Measurements from ENCODE around the gene CCDC39. TPM values are rescaled to one million over a fixed set of nuclear protein-coding genes. Genes with fewer than 3 reads are reported as not detected.

The CCDC39 gene
- polyA plus RNA-seq, 3 donors: not detected

- no peak overlapping the region for H2AFZ ChIP-seq (ENCODE audit: insufficient read depth, low read depth, low read length, poor library complexity, severe bottlenecking)
- intact Hi-C loops (cut with micrococcal nuclease): no loop called here
- H3K27me3 ChIP-seq (ENCODE audit: control insufficient read depth in 2 of 2, insufficient read depth in 2 of 2, low read length in 2 of 2): peaks cover 0 to 1% of the 10 kb centered on the region in 2 donors
- H3K4me3 ChIP-seq (replicated peaks in 1 of 3; ENCODE audit: low read depth in 2 of 3, low read length in 3 of 3): no peak overlapping the region
- no CpG with 5 or more reads among the region's 2 CpGs for WGBS (ENCODE audit: insufficient coverage)
- Mint-ChIP-seq H3K36me3 (peaks cover 30 to 39% of the 10 kb centered on the region in 2 donors), H3K27me3 (ENCODE audit: low read depth in 3 of 3) (peaks cover 0 to 3% (median 0%) of the 10 kb centered on the region in 3 donors), H3K4me3 (no peak overlapping the region), H3K4me1 (no peaks in the 10 kb centered on the region), H3K9me3 (peaks cover 3 to 14% (median 5%) of the 10 kb centered on the region in 7 donors), H3K27ac (no peak overlapping the region)
- TF ChIP-seq, protein P1, sequence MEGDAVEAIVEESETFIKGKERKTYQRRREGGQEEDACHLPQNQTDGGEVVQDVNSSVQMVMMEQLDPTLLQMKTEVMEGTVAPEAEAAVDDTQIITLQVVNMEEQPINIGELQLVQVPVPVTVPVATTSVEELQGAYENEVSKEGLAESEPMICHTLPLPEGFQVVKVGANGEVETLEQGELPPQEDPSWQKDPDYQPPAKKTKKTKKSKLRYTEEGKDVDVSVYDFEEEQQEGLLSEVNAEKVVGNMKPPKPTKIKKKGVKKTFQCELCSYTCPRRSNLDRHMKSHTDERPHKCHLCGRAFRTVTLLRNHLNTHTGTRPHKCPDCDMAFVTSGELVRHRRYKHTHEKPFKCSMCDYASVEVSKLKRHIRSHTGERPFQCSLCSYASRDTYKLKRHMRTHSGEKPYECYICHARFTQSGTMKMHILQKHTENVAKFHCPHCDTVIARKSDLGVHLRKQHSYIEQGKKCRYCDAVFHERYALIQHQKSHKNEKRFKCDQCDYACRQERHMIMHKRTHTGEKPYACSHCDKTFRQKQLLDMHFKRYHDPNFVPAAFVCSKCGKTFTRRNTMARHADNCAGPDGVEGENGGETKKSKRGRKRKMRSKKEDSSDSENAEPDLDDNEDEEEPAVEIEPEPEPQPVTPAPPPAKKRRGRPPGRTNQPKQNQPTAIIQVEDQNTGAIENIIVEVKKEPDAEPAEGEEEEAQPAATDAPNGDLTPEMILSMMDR (IDR thresholded peaks at IDR 0.05): no peak
- peaks cover 0 to 13% of the 10 kb centered on the region in 2 donors for H3K36me3 ChIP-seq (replicated peaks in 1 of 2; ENCODE audit: control insufficient read depth in 1 of 2, insufficient read depth in 2 of 2, low read length in 2 of 2)
- no peaks in the 10 kb centered on the region for H3K4me1 ChIP-seq (ENCODE audit: control insufficient read depth in 1 of 2, insufficient read depth in 2 of 2, low read length in 2 of 2)
- H4K20me1 ChIP-seq (ENCODE audit: insufficient read depth, low read length): no peaks in the 10 kb centered on the region
- no peak overlapping the region for H3K4me2 ChIP-seq (replicated peaks; ENCODE audit: extremely low read depth, low read length, poor library complexity, severe bottlenecking)
- H3K9ac ChIP-seq (ENCODE audit: insufficient read depth, low read length, poor library complexity, severe bottlenecking): no peak overlapping the region
- no peaks in the 10 kb centered on the region for H3K79me2 ChIP-seq (ENCODE audit: insufficient read depth, low read length)
- DNase-seq: no peak
- H3K27ac ChIP-seq (ENCODE audit: low read depth in 1 of 2, low read length in 2 of 2): no peak overlapping the region
- H3K9me3 ChIP-seq (replicated peaks in 1 of 2; ENCODE audit: control insufficient read depth in 1 of 2, insufficient read depth in 1 of 2, low read length in 2 of 2): no peaks in the 10 kb centered on the region
Observed at GRCh38 chr3:180626844-180627243, 52.4 kb downstream of the CCDC39 start.

- H3K4me2 ChIP-seq (replicated peaks; ENCODE audit: extremely low read depth, low read length, poor library complexity, severe bottlenecking): no peak overlapping the region
- H3K79me2 ChIP-seq (ENCODE audit: insufficient read depth, low read length): no peaks in the 10 kb centered on the region
- H3K36me3 ChIP-seq (replicated peaks in 1 of 2; ENCODE audit: control insufficient read depth in 1 of 2, insufficient read depth in 2 of 2, low read length in 2 of 2): peaks cover 0 to 13% of the 10 kb centered on the region in 2 donors
- Mint-ChIP-seq H3K27ac (no peak overlapping the region), H3K4me1 (no peaks in the 10 kb centered on the region), H3K4me3 (no peak overlapping the region), H3K9me3 (peaks cover 3 to 14% (median 5%) of the 10 kb centered on the region in 7 donors), H3K36me3 (peaks cover 30 to 39% of the 10 kb centered on the region in 2 donors), H3K27me3 (ENCODE audit: low read depth in 3 of 3) (no peaks in the 10 kb centered on the region)
- no peak for DNase-seq
- no peaks in the 10 kb centered on the region for H3K9me3 ChIP-seq (replicated peaks in 1 of 2; ENCODE audit: control insufficient read depth in 1 of 2, insufficient read depth in 1 of 2, low read length in 2 of 2)
- H3K4me3 ChIP-seq (replicated peaks in 1 of 3; ENCODE audit: low read depth in 2 of 3, low read length in 3 of 3): no peak overlapping the region
- H3K9ac ChIP-seq (ENCODE audit: insufficient read depth, low read length, poor library complexity, severe bottlenecking): no peak overlapping the region
- intact Hi-C loops (cut with micrococcal nuclease): no loop called here
- H4K20me1 ChIP-seq (ENCODE audit: insufficient read depth, low read length): no peaks in the 10 kb centered on the region
- H3K4me1 ChIP-seq (ENCODE audit: control insufficient read depth in 1 of 2, insufficient read depth in 2 of 2, low read length in 2 of 2): no peaks in the 10 kb centered on the region
- no peaks in the 10 kb centered on the region for H3K27me3 ChIP-seq (ENCODE audit: control insufficient read depth in 2 of 2, insufficient read depth in 2 of 2, low read length in 2 of 2)
- TF ChIP-seq, protein P1 (IDR thresholded peaks at IDR 0.05): no peak
- WGBS (ENCODE audit: insufficient coverage): no CpG with 5 or more reads among the region's 2 CpGs
- no peak overlapping the region for H3K27ac ChIP-seq (ENCODE audit: low read depth in 1 of 2, low read length in 2 of 2)
- H2AFZ ChIP-seq (ENCODE audit: insufficient read depth, low read depth, low read length, poor library complexity, severe bottlenecking): no peak overlapping the region
Observed at GRCh38 chr3:180624714-180625113, 54.6 kb downstream of the CCDC39 start.

Data from CD14-positive monocyte (primary cell).